HG03108 (cell line): ENCODE data around the gene ATL2.
"Not testable (repeated sequence)": the region's sequence is repeated elsewhere in the genome, so short reads cannot be mapped to it uniquely, and the experiment has no call there.

Experiments
- ATAC-seq: cut with Tn5 transposase; IDR thresholded peaks from one replicate; pipeline ENCODE4 v1.9.1; 2021; ENCODE audit warnings: moderate library complexity; ENCODE audit not compliant: unreplicated experiment

ATL2 gene

GRCh38 chr2:38377050-38377828 is at the start of gene ATL2:
TSS of gene ATL2 (minus strand) at chr2:38377273. CDS start at chr2:38377260, 13 bp downstream.
- peak; percentile 82 for ATAC-seq

DNA sequence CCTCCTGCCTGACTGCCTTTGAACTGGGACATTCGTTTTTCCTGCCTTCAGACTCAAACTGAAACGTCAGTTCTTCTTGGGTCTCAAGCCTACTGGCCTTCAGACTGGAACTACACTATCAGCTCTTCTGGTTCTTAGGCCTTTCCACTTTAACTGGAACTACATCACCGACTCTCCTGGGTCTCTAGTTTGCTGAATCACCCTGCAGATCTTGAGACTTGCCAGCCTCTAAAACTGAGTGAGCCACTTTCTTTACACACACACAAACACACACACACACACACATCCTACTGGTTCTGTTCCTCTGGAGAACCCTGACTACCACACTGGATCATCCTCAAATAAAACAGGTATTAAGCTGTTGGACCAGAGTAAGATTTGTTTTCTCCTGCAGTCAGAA is 46.7 kb upstream of the ATL2 start:
- ATAC-seq: no peak

DNA sequence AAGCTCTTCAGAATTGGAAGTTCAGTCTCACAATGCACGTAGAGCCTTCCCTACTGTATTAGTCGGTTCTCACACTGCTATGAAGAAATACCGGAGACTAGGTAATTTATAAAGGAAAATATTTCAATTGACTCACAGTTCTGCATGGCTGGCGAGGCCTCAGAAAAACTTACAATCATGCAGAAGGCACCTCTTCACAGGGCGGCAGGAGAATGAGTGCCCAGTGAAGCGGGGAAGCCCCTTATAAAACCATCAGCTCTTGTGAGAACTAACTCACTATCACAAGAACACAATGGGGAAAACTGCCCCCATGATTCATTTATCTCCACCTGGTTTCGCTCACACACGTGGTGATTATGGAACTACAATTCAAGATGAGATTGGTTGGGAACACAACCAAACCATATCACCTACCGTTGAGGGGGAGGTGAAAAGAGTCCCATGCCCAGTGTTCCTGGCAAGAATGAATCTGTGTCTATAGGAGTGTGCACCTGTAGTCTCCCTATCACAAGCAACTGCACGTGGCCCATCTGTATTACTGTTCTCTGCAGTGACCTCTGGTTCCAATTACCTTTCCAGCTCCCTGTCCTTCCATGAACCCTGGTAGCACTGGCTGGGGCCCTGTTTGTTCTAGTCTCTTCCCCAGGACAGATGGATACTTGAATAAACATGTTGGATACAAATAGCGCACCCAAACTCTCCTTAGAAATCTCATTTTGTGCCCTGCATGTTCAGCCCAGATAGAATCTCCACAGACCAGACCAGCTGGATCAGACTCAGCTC is 44.4 kb upstream of the ATL2 start:
- ATAC-seq: no peak

DNA sequence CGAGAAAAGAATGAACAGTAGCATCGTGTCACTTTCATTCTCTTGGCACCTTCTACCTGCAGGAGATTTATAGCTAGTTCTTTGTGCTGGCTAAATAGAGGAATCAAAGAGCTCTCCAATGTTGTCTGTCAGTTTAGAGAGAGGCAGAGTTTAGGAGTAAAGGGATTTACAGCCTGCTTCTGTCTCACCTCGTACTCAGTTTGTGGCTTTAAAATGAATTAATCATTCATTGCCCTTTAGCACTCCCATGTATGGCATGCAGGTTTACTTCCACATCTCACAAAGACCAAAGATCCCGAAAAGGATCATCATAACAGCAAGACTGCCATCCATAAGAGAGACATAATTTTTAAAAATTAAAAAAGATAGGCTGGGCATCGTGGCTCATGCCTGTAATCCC is 42.4 kb upstream of the ATL2 start:
- ATAC-seq: no peak

GRCh38 chr2:38418735-38419134 is 41.7 kb upstream of the ATL2 start:
- ATAC-seq: no peak

DNA sequence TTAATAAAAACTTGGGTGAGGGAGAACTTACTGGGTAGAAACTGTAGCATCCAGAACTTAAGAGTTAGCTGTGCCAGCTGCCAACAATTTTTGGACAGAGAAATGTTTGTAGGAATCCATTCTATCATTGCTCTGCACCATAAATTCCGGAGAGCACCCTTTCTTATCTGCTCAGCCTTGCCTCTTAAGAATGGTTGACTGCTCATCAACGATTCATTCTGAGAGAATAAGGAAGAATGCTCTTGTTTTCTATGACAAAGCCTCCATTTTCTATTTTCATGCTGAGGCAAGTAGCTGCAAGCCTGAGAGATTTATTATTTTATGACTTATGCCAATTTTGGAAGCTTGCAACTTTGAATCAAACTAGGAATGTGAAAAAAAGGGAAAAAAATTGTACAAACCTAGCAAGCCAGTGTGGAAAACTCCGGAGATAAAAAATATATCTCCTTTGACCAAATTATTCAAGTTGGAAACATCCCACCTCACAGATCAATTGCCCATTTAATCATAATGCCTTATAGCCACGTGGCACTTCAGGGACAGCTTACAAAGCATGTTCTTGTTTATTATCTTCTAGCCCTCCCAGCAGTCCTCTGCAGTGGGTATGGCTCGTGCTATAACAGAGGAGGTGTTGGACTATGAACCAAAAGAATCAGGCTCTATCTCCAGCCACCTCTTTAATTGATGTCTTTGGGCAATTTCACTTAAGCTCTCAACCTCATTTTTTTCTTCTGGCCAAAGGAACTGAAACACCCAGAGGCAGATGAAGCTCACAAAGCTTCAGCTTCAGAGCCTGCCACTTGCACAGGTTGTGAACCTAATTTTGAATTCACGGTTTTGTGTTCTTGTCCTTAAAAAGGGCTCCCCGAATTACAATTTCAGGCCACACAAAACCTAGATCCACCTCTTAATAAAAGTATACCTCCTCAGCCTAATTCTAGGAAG is 40.9 kb upstream of the ATL2 start:
- no peak for ATAC-seq

GRCh38 chr2:38416296-38417036 is 39.4 kb upstream of the ATL2 start:
- ATAC-seq: no peak

- ATAC-seq: no peak
Measured at GRCh38 chr2:38415728-38416291, 38.7 kb upstream of the ATL2 start.

DNA sequence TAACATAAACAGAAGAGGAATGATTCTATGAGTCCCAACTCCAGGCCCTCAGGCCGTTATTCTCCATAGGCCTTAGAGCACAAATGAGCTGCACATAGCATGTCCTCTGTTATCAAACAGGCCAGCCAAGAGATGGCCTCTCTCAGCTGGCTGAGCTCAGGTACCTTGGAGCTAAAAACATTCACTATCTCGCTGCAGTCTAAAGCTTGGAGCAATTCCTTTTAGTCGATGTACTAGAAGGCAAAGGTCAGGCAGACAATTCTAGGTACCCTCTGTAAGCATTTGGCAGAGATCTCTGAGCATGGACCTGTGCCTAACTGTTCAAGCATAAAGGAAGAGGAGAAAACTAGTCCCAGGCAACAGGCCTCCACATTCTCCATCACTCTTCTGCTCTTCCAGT is 38.0 kb upstream of the ATL2 start:
- ATAC-seq: no peak

GRCh38 chr2:38412235-38412871 is 35.3 kb upstream of the ATL2 start:
- not testable (repeated sequence) for ATAC-seq

GRCh38 chr2:38409156-38410102 is 32.4 kb upstream of the ATL2 start:
- peak; percentile 70 for ATAC-seq

DNA sequence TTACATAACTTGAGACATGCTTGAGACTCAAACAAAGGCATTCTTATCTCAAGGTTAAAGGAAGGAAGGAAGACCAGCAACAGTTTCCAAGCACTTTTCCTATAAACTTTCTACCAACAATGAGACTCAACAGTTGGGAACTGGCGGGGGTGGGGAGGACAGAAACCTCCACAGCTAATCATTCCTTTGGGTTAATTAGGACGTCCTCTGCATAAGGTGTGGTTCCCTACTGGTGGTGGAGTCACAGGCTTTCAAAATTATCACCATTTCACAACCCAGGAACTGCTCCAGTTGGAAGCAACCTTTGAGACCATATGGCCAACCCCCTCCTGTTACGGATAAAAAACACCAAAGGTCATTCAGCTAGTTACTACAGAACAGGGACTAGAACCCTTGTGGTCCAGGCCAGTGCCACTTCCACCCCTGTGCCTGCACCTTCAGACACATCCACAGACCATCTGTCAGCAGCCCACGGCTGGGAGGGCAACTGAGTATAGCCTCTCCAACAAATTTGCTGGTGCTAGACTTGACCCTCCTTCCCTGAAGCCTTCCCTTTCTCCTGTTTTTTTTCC is 30.1 kb upstream of the ATL2 start:
- ATAC-seq: no peak

DNA sequence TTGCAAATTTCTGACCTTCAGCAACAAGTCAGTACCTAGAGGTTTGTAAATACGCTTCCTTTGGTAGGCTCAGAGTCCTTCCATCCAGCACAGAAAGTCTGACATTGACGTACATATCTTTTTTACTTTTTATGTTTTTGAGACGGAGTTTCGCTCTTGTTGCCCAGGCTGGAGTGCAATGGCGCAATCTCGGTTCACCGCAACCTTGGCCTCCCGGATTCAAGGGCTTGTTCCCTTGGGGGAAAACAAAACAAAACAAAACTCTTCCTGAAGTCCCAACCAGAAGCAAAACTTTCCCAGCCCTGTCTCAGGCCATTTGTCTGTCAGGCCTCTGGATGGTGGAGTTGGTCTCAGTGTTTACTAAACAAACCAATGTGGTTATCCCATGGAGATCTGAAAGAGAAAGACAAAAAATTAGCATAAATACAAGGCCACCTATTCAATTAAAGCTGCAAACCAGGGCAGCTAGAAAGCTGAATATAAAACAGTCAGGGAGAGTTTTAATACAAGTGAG is 29.6 kb upstream of the ATL2 start:
- no peak for ATAC-seq

DNA sequence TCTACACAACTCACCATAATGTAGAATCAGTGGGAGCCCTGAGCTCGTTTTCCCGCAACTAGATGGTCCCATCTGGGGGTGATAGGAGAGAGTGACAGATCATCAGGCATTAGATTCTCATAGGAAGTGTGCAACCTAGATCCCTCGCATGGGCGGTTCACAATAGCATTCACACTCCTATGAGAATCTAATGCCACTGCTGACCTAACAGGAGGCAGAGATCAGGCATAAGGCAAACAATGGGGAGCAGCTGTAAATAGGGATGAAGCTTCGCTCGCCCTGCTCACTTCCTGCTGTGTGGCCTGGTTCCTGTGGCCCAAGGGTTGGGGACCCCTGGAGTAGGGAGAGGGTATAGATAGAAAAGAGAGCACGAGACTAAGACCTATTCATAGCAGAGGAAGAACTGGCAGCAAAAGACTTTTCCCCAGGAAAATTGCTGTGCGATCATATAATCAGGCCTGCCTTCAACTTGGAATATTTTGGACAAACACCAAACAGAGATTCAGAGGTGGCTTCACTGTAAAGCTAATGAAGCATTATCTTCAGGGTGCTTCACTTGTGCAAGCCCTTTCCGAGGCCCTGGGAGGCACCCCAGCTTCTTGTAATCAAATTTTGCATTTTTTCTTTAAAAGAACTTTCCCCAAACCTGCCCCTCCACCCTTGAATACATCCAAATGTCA is 29.0 kb upstream of the ATL2 start:
- no peak for ATAC-seq

- no peak for ATAC-seq
Measured at GRCh38 chr2:38400513-38400912, 23.4 kb upstream of the ATL2 start.

DNA sequence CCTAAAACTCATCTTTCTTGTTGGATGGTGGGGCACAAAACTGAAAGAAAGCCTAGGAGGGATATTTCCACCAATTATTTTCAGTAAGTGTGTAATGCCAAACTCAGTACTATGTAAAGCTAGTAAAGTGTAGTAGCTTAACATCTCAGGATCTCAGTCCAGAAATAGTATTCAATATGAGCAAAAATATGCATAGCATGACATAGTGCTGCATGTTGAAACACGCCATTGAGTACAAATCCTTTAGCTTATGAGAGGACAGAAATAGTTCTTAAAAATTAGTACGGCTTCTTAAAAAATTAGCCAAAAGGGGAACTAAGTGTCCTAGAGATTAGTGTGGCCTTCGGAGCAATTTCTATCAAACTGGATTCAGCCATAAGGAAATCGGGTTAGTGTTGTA is 21.7 kb upstream of the ATL2 start:
- no peak for ATAC-seq

DNA sequence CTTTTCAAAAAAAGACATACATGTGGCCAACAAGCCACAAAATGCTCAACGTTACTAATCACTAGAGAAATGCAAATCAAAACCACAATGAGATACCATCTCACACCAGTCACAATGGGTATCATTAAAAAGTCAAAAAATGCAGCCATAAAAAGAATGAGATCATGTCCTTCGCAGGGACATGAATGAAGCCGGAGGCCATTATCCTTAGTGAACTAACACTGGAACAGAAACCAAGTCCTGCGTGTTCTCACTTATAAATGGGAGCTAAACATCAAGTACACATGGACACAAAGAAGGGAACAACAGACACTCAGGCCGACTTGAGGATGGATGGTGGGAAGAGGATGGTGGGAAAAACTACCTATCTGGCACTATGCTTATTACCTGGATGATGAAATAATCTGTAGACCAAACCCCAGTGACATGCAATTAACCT is 17.8 kb upstream of the ATL2 start:
- no peak for ATAC-seq
